Tibial nerve (tissue), 4 donors: ENCODE results near the gene GLB1L2. TPM values are rescaled to one million over a fixed set of nuclear protein-coding genes. Genes with fewer than 3 reads are reported as not detected.

ENCODE experiments used
- DNase-seq, 2 donors: peaks; one replicate each; pipeline ENCODE4 v3.0.0-alpha.2; 2019; ENCODE audit warnings: low spot score in 2 of 2
- H3K27ac ChIP-seq, 4 donors: fragments of 200-600 bp; sonication (generic) in 3 of 4; one replicate each; pipeline ENCODE4 v1.5.1; 2017 to 2019; ENCODE audit warnings: mild to moderate bottlenecking in 1 of 4
- H3K27me3 ChIP-seq, 2 donors: fragments of 200-600 bp; sonication (generic) in 1 of 2; one replicate each; pipeline versions ENCODE4 v1.5.1 to v1.6.0; 2017 to 2019
- H3K36me3 ChIP-seq, 3 donors: fragments of 200-600 bp; sonication (generic); one replicate each; pipeline ENCODE4 v1.5.1; 2018 to 2019
- H3K4me1 ChIP-seq, 4 donors: fragments of 200-600 bp; sonication (generic) in 3 of 4; one replicate each; pipeline ENCODE4 v1.5.1; 2017 to 2019
- H3K4me3 ChIP-seq, 4 donors: fragments of 200-600 bp; sonication (generic) in 3 of 4; one replicate each; pipeline ENCODE4 v1.5.1; 2017 to 2019; ENCODE audit warnings: mild to moderate bottlenecking in 1 of 4, moderate library complexity in 1 of 4
- H3K9me3 ChIP-seq, 4 donors: fragments of 200-600 bp; sonication (generic) in 3 of 4; one replicate each; pipeline ENCODE4 v1.5.1; 2017 to 2019
- EP300 ChIP-seq, 2 donors: sonication (generic); formaldehyde crosslinking; IDR thresholded peaks; one replicate each; pipeline ENCODE4 v1.6.1; 2017; ENCODE audit warnings: antibody characterized with exemption in 2 of 2, mild to moderate bottlenecking in 1 of 2
- POLR2A ChIP-seq, 2 donors: fragments of 450-650 bp; IDR thresholded peaks; one replicate each; pipeline ENCODE4 v1.6.1; 2017; ENCODE audit warnings: antibody characterized with exemption in 2 of 2, mild to moderate bottlenecking in 2 of 2, moderate library complexity in 2 of 2
- whole genome bisulfite sequencing, 2 donors: methylation state at CpG; one replicate each; pipeline ENCODE4 v1.1.5; 2018; 5-methylcytosine and 5-hydroxymethylcytosine counted together
- total RNA-seq, 4 donors: library from RNA; depleted of rRNA; stranded (reverse); fragments of >200 nt; gene quantifications; one replicate each; pipeline ENCODE4 v1.1.0, GENCODE V29; 2016
- TF ChIP-seq, protein P1 (sequence below), 5 experiments: fragments of 200-600 bp in 3 of 5; fragments of 450-650 bp in 2 of 5; sonication (generic) in 3 of 5; IDR thresholded peaks; one replicate each; pipeline ENCODE4 v1.5.1; 2016 to 2019; ENCODE audit warnings: antibody characterized with exemption in 5 of 5, mild to moderate bottlenecking in 3 of 5, moderate library complexity in 2 of 5

The GLB1L2 gene
- total RNA-seq, 4 donors from 2014 or later, result 2.0 to 8.1 (median 5.6) TPM

DNA sequence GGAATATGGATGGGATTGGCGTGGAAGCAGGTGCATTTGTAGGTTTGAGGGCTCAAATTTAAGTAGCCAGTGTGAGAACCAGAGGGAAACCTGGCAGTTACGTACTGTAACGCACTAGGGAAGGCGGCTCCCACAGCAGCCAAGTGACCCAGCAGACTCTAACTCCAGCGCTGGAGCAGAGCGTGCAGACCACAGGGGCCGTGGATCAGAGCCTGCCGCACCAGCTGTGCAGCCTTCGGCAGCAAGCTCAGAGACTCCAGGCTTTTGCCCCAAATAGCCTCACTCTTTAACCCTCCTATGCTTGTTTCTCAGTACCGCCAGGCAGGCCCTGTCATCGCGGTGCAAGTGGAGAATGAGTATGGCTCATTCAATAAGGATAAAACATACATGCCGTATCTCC is 43.3 kb upstream of the GLB1L2 start:
- Histone ChIP-seq H3K27me3 (no peaks in the 10 kb centered on the region), H3K27ac (no peak overlapping the region), H3K36me3 (no peaks in the 10 kb centered on the region), H3K9me3 (no peaks in the 10 kb centered on the region), H3K4me1 (peaks cover 0 to 11% (median 0%) of the 10 kb centered on the region in 4 donors), H3K4me3 (no peak overlapping the region)
- 92 to 94% methylated on average over 13 of the region's 13 CpGs for WGBS, 2 donors
- DNase-seq, result no peak
- TF ChIP-seq POLR2A (IDR thresholded peaks at IDR 0.05) (no peak), EP300 (IDR thresholded peaks at IDR 0.05) (no peak)
- TF ChIP-seq, protein P1, sequence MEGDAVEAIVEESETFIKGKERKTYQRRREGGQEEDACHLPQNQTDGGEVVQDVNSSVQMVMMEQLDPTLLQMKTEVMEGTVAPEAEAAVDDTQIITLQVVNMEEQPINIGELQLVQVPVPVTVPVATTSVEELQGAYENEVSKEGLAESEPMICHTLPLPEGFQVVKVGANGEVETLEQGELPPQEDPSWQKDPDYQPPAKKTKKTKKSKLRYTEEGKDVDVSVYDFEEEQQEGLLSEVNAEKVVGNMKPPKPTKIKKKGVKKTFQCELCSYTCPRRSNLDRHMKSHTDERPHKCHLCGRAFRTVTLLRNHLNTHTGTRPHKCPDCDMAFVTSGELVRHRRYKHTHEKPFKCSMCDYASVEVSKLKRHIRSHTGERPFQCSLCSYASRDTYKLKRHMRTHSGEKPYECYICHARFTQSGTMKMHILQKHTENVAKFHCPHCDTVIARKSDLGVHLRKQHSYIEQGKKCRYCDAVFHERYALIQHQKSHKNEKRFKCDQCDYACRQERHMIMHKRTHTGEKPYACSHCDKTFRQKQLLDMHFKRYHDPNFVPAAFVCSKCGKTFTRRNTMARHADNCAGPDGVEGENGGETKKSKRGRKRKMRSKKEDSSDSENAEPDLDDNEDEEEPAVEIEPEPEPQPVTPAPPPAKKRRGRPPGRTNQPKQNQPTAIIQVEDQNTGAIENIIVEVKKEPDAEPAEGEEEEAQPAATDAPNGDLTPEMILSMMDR (IDR thresholded peaks at IDR 0.05), result no peak

DNA sequence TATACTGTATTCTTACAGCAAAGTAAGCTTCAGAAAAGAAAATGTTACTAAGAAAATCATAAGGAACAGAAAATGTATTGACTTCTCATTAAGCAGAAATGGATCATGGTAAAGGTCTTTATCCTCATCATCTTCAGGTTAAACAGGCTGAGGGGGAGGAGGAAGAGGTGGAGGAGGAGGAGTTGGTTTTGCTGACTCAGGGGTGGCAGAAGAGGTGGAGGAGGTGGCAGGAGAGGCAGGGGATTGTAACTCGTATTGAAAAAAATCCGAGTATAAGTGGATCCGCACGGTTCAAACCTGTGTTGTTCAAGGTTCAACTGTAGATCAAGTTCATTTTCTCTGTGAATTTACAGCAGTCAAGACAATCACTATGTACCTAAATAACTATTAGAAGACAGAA is 42.6 kb upstream of the GLB1L2 start:
- H3K27me3 ChIP-seq, result no peaks in the 10 kb centered on the region
- peaks cover 0 to 11% (median 0%) of the 10 kb centered on the region in 4 donors for H3K4me1 ChIP-seq
- no peaks in the 10 kb centered on the region for H3K9me3 ChIP-seq
- 67 to 84% methylated on average over 4 of the region's 4 CpGs for WGBS, 2 donors
- no peak overlapping the region for H3K27ac ChIP-seq
- no peaks in the 10 kb centered on the region for H3K36me3 ChIP-seq
- TF ChIP-seq EP300 (IDR thresholded peaks at IDR 0.05) (no peak), POLR2A (IDR thresholded peaks at IDR 0.05) (no peak)
- TF ChIP-seq, protein P1 (IDR thresholded peaks at IDR 0.05), result no peak
- no peak overlapping the region for H3K4me3 ChIP-seq
- DNase-seq, result no peak

DNA sequence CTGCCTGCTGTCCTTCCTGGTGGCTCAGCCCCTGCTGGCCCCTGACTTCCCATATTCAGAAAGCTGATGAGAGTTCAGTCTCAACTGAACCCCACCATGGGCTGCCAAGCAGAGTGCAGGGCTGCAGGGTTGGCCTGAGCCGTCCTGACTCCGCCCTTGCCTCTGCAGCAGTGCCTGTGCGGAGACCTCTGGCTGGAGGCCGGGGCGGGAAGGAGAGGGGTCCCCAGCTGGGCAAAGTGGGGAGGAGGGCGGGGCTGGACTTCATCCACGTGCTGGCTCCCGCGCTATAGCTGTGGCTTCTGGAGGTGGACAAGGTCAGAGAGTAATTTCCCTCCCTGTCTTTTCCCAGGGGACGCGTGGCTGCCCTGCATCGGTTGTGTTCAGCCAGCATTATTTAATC is 42.0 kb upstream of the GLB1L2 start:
- Histone ChIP-seq H3K27ac (no peak overlapping the region), H3K36me3 (no peaks in the 10 kb centered on the region), H3K27me3 (no peaks in the 10 kb centered on the region), H3K4me3 (no peak overlapping the region), H3K4me1 (peaks cover 0 to 11% (median 0%) of the 10 kb centered on the region in 4 donors), H3K9me3 (no peaks in the 10 kb centered on the region)
- TF ChIP-seq EP300 (IDR thresholded peaks at IDR 0.05) (no peak), POLR2A (IDR thresholded peaks at IDR 0.05) (no peak)
- TF ChIP-seq, protein P1 (IDR thresholded peaks at IDR 0.05), result no peak
- WGBS, 2 donors, result 15 to 16% methylated on average over 6 to 8 of the region's 12 CpGs
- DNase-seq, result no peak

DNA sequence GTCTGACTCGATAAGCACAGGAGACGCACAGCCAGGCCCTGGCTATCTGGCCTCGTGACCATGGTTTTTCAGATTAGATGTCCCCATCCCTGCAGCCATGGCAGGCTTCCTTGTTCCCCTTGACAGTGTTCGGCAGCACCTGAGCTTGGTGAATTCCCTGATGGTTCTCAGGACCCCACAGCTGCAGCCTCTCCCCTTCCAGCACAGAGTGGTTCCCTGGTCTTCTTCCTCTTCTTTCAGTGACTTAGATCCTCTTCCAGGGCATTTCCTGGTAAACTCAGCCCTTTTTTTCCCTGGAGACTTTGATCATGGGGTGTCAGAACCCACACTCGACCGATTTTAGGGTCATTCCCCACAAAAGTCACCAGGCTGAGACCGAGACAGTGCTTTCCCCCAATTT is 41.1 kb upstream of the GLB1L2 start:
- WGBS, 2 donors, result 86 to 88% methylated on average over 7 of the region's 7 CpGs
- H3K4me1 ChIP-seq, result peaks cover 0 to 11% (median 0%) of the 10 kb centered on the region in 4 donors
- no peaks in the 10 kb centered on the region for H3K27me3 ChIP-seq
- H3K9me3 ChIP-seq, result no peaks in the 10 kb centered on the region
- no peak overlapping the region for H3K27ac ChIP-seq
- no peak for TF ChIP-seq POLR2A (IDR thresholded peaks at IDR 0.05)
- TF ChIP-seq, protein P1 (IDR thresholded peaks at IDR 0.05), result no peak
- TF ChIP-seq EP300 (IDR thresholded peaks at IDR 0.05), result no peak
- no peak for DNase-seq
- H3K4me3 ChIP-seq, result no peak overlapping the region
- H3K36me3 ChIP-seq, result no peaks in the 10 kb centered on the region

DNA sequence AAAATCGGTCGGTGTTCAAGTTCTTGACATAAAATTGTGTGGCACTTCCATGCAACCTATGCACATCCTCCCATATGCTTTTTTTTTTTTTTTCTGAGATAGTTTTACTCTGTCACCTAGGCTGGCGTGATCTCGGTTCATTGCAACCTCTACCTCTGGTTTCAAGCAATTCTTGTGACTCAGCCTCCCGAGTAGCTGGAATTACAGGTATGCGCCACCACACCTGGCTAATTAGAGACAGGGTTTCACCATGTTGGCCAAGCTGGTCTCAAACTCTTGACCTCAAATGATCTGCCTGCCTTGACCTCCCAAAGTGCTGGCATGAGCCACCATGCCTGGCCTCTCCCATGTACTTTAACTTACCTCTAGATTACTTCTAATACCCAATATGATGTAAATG is 40.6 kb upstream of the GLB1L2 start:
- no peak for DNase-seq
- TF ChIP-seq, protein P1 (IDR thresholded peaks at IDR 0.05), result no peak
- no peak for TF ChIP-seq EP300 (IDR thresholded peaks at IDR 0.05)
- no peak for TF ChIP-seq POLR2A (IDR thresholded peaks at IDR 0.05)
- 85 to 98% methylated on average over 6 of the region's 6 CpGs for WGBS, 2 donors
- H3K27me3 ChIP-seq, result no peaks in the 10 kb centered on the region
- peaks cover 0 to 11% (median 0%) of the 10 kb centered on the region in 4 donors for H3K4me1 ChIP-seq
- H3K27ac ChIP-seq, result no peak overlapping the region
- H3K4me3 ChIP-seq, result no peak overlapping the region
- no peaks in the 10 kb centered on the region for H3K9me3 ChIP-seq
- H3K36me3 ChIP-seq, result no peaks in the 10 kb centered on the region
